HG02840 (cell line): ENCODE results near the gene ALDH1B1.
"Not testable (repeated sequence)": the region's sequence is repeated elsewhere in the genome, so short reads cannot be mapped to it uniquely, and the experiment has no call there.

ENCODE experiments used
- ATAC-seq: cut with Tn5 transposase; IDR thresholded peaks from one replicate; pipeline ENCODE4 v1.9.1; 2021; ENCODE audit warnings: mild to moderate bottlenecking, moderate library complexity, moderate number of reproducible peaks; ENCODE audit not compliant: unreplicated experiment, low FRiP score

Gene ALDH1B1

GRCh38 chr9:38360839-38361472 is 31.5 kb upstream of the ALDH1B1 start:
- ATAC-seq, result no peak

GRCh38 chr9:38361473-38361850 is 31.0 kb upstream of the ALDH1B1 start:
- ATAC-seq, result no peak

GRCh38 chr9:38362852-38363588 is 29.5 kb upstream of the ALDH1B1 start:
- no peak for ATAC-seq

- no peak for ATAC-seq
These were observed 28.9 kb upstream of the ALDH1B1 start for GRCh38 chr9:38363589-38363925.

- ATAC-seq, result no peak
These were observed 24.6 kb upstream of the ALDH1B1 start for GRCh38 chr9:38367898-38368297.

- no peak for ATAC-seq
These were observed 23.8 kb upstream of the ALDH1B1 start for GRCh38 chr9:38368731-38369130.

- no peak for ATAC-seq
These were observed 22.3 kb upstream of the ALDH1B1 start for GRCh38 chr9:38370176-38370575.

GRCh38 chr9:38371495-38371894 is 21.0 kb upstream of the ALDH1B1 start:
- no peak for ATAC-seq

GRCh38 chr9:38372762-38373619 is 19.5 kb upstream of the ALDH1B1 start:
- ATAC-seq, result no peak

GRCh38 chr9:38373679-38374078 is 18.8 kb upstream of the ALDH1B1 start:
- no peak for ATAC-seq

GRCh38 chr9:38374847-38375571 is 17.5 kb upstream of the ALDH1B1 start:
- ATAC-seq, result no peak

GRCh38 chr9:38375572-38375963 is 16.9 kb upstream of the ALDH1B1 start:
- ATAC-seq, result no peak

- no peak for ATAC-seq
These were observed 16.4 kb upstream of the ALDH1B1 start for GRCh38 chr9:38376021-38376670.

- ATAC-seq, result not testable (repeated sequence)
These were observed 15.0 kb upstream of the ALDH1B1 start for GRCh38 chr9:38377336-38378083.

- no peak for ATAC-seq
These were observed 12.2 kb upstream of the ALDH1B1 start for GRCh38 chr9:38380230-38380871.

GRCh38 chr9:38380872-38381534 is 11.5 kb upstream of the ALDH1B1 start:
- ATAC-seq, result no peak

- ATAC-seq, result no peak
These were observed 10.4 kb upstream of the ALDH1B1 start for GRCh38 chr9:38382141-38382540.

- no peak for ATAC-seq
These were observed 7.3 kb upstream of the ALDH1B1 start for GRCh38 chr9:38384990-38385848.
